Hematopoietic multipotent progenitor cell treated with erythropoietin and hydrocortisone succinate and interleukin-3 and kit ligand, for 6 days (in vitro differentiated cells): ENCODE data around the gene ZNF496.
"Not testable (repeated sequence)": the region's sequence is repeated elsewhere in the genome, so short reads cannot be mapped to it uniquely, and the experiment has no call there.

ENCODE experiments used
- DNase-seq: peaks from one replicate; pipeline ENCODE4 v3.0.0-alpha.2; 2015

Gene ZNF496

DNA sequence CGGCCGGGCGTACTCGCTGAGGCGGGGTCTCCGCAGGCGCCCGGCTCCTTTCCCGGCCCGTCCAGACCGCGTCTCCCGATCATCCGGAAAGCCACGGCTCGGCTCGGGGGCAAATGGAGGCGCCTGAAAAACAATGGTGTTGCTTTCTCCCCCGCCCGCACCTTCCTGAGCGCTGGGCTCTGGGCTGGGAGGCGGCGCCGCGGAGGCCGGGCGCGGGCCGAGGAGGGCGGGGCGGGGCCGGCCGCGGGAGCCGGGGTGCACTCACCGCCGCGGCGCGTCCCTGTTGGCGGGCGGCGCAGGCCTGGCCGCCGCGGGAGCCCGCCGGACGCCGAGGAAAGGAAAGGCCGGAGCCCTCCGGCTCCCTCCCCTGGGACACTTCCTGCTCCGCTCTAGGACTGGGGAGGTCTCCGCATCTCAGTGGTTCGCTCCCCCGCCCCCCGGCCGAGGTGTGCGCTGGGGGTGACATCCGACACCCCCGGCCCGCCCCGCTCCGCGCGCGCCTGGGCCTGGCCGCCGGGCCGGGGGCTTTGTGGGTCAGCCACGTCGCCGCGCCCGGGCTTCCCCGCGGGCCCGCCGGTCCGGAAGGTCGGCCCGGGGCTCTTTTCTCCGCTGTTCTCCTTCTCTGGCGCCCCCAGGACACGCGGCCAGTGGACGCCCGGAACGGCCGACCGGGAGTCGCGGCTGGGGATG, at the start of gene ZNF496:
TSS of gene ZNF496 (minus strand) at position 343 of the 690 bp plus-strand sequence. CDS start 2,289 bp downstream, outside the sequence.
- peak; percentile 84 for DNase-seq

DNA sequence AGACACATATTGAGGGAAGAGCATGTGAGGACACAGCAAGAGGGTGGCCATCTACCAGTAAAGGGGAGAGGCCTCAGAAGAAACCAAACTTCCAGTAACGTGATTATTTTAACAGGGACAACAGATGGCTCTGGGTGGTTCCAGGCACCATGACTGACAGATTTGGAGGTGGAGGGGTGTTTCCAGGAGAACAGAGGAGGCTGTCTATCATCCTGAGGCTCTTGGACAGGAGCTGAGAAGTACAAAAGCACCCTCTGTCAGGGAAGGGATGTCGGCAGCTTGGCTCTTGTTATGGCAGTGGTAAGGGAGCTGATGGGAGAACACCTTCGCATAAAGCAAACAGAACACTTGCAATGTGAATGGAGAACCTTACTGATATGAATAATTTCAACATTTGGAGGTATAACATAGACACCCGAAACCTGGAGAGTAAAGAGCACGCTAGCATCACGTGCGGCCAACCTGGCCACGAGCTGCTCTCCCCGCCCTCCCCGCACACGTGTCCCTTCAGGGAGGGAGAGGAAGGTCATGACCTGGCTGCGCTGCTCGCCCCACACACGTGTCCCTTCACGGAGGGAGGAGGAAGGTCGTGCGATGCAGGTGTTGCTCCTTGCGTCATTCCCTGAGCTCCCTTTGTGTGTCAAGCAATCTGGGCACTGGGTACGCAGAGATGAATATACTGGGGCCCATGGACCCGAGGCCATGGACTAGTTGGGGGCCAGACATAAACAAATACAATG, 46.8 kb upstream of the ZNF496 start:
- no peak for DNase-seq

DNA sequence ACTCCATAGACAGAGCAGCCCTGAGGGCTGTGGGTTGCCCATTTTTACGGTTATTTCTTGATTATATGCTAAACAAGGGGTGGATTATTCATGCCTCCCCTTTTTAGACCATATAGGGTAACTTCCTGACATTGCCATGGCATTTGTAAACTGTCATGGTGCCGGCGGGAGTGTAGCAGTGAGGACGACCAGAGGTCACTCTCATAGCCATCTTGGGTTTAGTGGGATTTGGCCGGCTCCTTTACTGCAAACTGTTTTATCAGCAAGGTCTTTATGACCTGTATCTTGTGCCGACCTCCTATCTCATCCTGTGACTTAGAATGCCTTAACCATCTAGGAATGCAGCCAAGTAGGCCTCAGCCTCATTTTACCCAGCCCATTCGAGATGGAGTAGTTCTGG, 46.0 kb upstream of the ZNF496 start:
- not testable (repeated sequence) for DNase-seq

DNA sequence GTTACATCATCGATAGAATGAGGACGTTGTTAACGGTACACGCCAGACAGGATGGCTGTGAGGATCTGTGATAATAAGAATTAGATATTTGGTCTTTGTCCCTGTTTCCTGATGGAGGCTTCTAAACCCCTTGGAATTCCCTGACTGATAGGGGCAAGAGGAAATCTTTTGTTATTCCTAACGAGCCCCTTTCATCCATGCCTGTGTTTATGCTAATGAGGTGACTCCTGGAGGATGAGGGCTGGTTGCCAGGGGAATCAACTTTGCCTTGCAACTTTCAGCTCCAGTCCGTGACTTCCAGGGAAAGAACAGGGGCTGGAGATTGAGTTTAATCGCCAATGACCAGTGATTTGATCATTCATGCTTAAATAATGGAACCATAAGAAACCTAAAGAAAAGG, 45.0 kb upstream of the ZNF496 start:
- no peak for DNase-seq

- DNase-seq, result no peak
Observed at GRCh38 chr1:247375747-247376146, 44.1 kb upstream of the ZNF496 start.

DNA sequence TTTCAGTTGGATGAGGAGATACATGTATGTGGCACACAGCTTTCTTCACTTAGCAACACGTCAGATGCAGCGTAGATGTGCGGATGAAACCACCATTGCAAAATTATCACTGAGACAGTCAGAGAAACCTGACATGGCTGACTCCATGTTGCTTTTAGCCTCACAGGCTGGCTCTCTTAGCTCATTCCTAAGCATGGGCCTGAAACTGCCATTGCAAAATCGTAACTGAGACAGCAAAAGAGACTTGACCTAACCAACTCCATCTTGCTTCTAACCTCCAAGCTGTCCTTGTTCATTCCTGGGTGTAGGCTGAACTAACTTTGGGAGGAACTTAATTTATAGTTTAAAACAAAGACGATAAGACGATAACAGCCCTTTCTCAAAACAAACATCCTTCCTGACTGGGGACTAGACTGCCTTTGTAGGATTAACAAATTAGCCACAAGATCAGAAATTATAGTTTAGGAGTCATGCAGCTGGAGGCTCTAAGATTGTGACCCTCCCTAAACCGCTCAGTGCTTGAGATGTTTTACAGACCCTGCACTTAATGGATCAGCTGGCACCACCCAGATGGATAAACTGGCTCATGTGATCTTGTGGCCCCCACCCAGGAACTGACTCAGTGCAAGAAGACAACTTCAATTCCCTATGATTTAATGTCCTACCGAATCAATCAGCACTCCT, 43.1 kb upstream of the ZNF496 start:
- not testable (repeated sequence) for DNase-seq

DNA sequence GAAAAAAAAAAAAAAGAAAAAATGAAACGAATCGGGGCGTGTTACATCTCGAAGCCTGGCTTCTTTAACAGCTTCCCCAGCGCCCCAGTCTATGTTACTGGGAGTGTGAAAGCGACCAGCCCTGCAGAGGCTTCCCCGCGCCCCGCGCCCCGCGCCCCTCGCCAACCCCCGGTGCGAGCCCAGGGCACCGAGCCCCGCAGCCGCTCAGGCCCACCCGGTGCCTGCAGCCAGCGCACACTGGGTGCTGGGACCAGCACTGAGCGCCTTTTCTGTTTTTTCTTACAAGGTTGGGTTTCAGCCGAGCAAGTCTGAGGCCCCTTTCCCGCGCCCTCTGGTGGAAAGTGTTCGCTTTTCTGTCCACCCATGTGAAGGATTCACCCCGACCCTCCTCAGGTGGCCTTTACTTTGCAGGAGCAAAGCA, 42.1 kb upstream of the ZNF496 start:
- DNase-seq, result peak; percentile 93

- DNase-seq, result no peak
Observed at GRCh38 chr1:247371801-247372259, 40.2 kb upstream of the ZNF496 start.

- no peak for DNase-seq
Observed at GRCh38 chr1:247370786-247371732, 39.4 kb upstream of the ZNF496 start.

DNA sequence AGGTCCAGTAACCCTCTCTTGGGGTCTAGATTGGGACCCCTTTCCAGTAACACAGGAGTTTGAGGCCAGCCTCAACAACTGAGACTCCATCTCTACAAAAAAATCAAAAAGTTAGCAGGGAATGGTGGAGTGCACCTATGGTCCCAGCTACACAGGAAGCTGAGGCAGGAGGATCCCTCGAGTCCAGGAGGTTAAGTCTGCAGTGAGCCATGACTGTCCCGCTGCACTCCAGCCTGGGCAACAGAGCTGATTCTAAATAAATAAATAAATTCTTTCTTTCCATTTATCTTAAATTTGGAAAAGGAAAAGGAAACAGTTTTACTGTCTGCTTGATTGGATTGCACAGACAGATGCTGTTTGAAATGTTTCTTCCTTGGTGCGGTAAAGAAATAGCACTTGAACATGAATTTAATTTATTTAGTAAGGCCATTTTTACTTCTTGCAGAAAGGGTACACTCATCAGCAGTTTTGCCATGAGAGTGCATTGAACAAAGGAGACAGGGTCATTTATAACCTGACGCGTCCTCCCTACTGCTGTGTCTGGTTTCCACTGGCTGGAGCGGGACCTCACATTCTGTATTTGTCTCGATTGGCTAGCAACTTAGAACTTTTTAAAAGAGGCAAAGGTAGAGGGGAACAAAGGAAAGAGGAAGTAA, 37.0 kb upstream of the ZNF496 start:
- no peak for DNase-seq

DNA sequence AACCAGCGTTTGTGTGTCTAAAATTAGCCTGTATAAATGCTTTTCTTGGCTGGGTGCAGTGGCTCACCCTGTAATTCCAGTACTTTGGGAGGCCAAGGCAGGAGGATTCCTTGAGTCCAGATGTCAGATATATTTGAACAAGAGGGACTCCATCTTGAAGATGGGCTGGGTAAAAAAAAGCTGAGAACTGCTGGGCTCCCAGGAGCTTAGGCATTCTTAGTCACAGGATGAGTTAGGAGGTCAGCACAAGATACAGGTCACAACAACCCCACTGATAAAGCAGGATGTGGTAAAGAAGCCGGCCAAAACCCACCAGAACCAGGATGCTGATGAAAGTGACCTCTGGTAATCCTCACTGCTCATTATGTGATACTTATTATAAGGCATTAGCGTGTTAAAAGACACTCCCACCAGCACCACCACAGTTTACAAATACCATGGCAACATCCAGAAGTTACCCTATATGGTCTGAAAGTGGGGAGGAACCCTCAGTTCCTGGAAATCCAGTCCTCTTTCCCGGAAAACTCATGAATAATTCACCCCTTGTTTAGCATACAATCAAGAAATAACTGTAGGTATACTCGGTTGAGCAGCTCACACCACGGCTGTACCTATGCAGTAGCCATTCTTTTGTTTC, 36.2 kb upstream of the ZNF496 start:
- DNase-seq, result peak; percentile 38

- no peak for DNase-seq
Observed at GRCh38 chr1:247366926-247367645, 35.4 kb upstream of the ZNF496 start.

- DNase-seq, result not testable (repeated sequence)
Observed at GRCh38 chr1:247366345-247366744, 34.7 kb upstream of the ZNF496 start.

DNA sequence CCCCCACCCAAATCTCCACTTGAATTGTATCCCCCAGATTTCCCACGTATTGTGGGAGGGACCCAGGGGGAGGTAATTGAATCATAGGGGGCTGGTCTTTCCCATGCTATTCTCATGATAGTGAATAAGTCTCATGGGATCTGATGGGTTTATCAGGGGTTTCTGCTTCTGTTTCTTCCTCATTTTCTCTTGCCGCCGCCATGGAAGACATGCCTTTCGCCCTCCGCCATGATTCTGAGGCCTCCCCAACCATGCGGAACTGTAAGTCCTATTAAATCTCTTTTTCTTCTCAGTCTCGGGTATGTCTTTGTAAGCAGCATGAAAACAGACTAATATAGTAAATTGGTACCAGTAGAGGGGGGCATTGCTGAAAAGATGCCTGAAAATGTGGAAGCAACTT, 33.4 kb upstream of the ZNF496 start:
- no peak for DNase-seq

GRCh38 chr1:247363000-247363399, 31.3 kb upstream of the ZNF496 start:
- DNase-seq, result not testable (repeated sequence)

GRCh38 chr1:247362153-247362552, 30.5 kb upstream of the ZNF496 start:
- no peak for DNase-seq

DNA sequence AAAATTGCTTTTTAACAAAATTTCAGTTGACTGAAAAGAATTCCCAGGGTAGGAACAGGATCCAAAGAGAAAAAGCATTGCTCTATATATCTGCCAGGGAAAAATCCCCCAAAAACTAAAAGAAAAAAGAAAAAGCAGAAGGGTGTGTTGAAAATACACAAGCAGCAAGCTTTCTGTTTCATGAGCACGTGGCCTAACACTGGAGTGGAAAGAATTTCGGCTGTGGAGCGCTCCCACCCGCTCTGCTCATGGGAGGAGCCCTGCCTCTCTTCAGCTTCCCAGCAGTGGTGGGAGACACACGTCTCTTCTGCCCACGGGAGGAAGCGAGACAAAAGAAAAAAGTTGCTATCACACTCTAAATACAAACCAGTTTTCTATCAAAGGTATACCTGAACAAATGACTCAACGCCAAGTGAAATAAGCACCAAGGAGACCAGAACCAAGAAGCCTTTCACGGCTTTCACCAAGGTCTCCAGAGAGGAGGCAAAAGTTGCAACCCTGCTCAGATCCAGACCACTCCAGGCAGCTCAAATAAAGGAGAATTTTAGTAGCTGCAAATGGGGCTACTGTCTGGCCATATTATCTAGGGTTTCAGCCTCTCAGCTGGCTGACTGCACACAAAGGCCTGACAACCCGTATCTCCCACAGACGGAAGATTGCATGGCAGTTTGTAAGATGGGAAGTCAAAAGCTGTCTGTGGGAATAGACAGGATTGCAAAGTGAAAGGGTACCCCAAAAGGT, 29.5 kb upstream of the ZNF496 start:
- DNase-seq, result peak; percentile 39

DNA sequence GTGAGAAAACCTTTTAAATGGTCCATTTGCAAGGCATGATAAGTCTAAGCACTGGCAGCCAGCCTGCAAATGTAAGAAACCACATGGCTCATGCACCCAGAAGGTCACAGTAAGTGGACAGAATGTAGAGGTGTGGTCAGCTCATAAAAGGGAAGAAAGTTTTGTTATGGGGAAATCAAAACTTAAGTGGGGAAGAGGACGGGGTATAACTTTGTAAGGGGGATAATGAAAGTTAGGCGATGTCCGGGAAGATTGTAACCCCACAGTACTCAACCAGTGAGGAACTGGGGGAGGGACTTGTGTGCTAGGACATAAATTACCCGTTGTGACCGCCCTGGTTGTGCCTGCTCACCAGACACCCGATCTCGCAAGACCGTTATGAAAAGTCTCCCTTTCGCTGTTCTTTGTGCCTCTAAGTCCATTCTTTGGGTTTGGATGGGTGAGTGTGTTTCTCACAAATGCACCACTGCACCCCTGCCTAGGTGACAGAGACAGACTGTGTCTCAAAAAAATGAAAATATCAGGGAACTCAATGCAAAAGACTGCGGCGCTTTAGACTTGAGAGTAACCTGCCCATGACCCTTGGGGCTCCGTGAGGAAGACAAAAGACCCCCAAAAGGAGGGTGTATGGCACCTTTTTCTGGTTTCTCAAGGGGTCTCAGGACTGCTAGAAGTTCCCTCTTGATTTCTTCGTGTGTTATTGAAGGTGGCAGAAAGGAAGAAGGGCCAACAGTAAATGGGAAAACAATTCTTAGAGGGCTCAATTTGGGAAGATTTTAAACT, 28.6 kb upstream of the ZNF496 start:
- peak; percentile 70 for DNase-seq

- no peak for DNase-seq
Observed at GRCh38 chr1:247359559-247359958, 27.9 kb upstream of the ZNF496 start.
